Body of pancreas (tissue), 4 donors: ENCODE results near the gene NUDT14. TPM values are rescaled to one million over a fixed set of nuclear protein-coding genes. Genes with fewer than 3 reads are reported as not detected.

Source experiments
- ATAC-seq: fragments of 150-250 bp; one replicate; pipeline ENCODE4 v1.9.1; 2016
- DNase-seq, 4 donors: peaks; one replicate each; pipeline ENCODE4 v3.0.0-alpha.2; 2019
- H3K27ac ChIP-seq, 4 donors: fragments of 200-600 bp; sonication (generic); 1 replicate in 3 of 4; 2 replicates in 1 of 4; pipeline versions ENCODE4 v1.5.1 to v1.6.1; 2016 to 2019; ENCODE audit warnings: mild to moderate bottlenecking in 1 of 4, mixed read lengths in 1 of 4, moderate library complexity in 1 of 4
- H3K27me3 ChIP-seq, 2 donors: fragments of 200-600 bp; sonication (generic); one replicate each; pipeline ENCODE4 v1.6.0; 2016; ENCODE audit warnings: mild to moderate bottlenecking in 1 of 2
- H3K36me3 ChIP-seq, 2 donors: fragments of 200-600 bp; sonication (generic); replicated peaks in 1 of 2; 2 replicates each; pipeline ENCODE4 v1.5.1; 2016; ENCODE audit warnings: low read depth in 2 of 2; ENCODE audit not compliant: insufficient read depth in 1 of 2
- H3K4me1 ChIP-seq: fragments of 200-600 bp; sonication (generic); one replicate; pipeline ENCODE4 v1.6.0; 2016
- H3K4me3 ChIP-seq, 2 donors: fragments of 200-600 bp; sonication (generic); 1 replicate in 1 of 2; 2 replicates in 1 of 2; pipeline ENCODE4 v1.5.1; 2016 to 2019
- H3K9me3 ChIP-seq, 3 donors: fragments of 200-600 bp; sonication (generic); 1 replicate in 2 of 3; 2 replicates in 1 of 3; pipeline ENCODE4 v1.5.1; 2016
- POLR2A ChIP-seq, 3 donors: fragments of 450-650 bp; IDR thresholded peaks; one replicate each; pipeline ENCODE4 v1.6.1; 2016; ENCODE audit warnings: antibody characterized with exemption in 3 of 3, mild to moderate bottlenecking in 2 of 3
- WGBS, 2 donors: methylation state at CpG; one replicate each; pipeline ENCODE4 v1.1.5; 2017; 5-methylcytosine and 5-hydroxymethylcytosine counted together
- intact Hi-C: fragments of 100-400 bp; cut with DNase I; formaldehyde crosslinking; loops from one replicate; pipeline ENCODE4 v1.15.1; 2023
- total RNA-seq, 2 donors: library from RNA; depleted of rRNA; stranded (reverse); fragments of >200 nt; gene quantifications; one replicate each; pipeline ENCODE4 v1.1.0, GENCODE V29; 2016
- TF ChIP-seq, protein P1 (sequence below), 7 experiments: fragments of 450-650 bp in 4 of 7; fragments of 200-600 bp in 3 of 7; sonication (generic) in 3 of 7; IDR thresholded peaks; one replicate each; pipeline ENCODE4 v1.5.1; 2016 to 2019; ENCODE audit warnings: antibody characterized with exemption in 7 of 7

Gene NUDT14
- total RNA-seq, 2 donors from 2014 or later = 28.8 to 66.9 TPM

DNA sequence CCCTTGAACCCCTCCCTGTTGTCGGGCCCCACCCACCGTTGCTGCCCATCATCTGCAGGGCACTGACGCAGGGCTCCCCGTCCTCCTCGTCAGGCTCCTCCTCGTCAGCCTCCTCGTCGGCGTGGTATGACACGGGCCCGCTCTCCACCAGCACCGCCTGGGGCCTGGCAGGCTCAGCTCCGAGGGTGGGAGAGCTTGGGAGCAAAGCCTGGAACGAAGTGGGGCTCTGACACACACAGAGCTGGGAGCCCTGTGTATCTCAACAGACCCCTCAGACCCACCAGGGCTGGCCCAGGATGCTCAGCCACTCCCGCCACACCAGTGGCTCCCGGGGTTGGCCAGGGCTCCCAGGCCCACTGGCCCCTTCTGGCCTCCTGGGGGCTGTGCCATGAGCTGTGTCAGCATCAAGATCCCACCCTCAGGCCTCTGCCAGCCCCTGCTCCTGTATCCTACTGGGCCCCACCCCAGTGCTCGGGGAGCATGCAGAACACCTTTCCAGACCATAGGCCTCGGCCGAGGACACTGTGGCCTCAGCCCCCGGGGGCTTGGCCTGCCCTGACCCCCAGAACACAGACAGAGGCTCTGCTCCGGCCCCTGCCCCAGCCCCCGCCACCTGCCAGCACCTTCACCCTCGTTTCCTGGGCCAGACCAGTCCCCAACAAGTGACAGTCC lies 30.1 kb upstream of the NUDT14 start:
- Histone ChIP-seq H3K4me1 (peaks cover 10% of the 10 kb centered on the region), H3K27ac (no peak overlapping the region), H3K27me3 (no peaks in the 10 kb centered on the region), H3K4me3 (no peak overlapping the region), H3K36me3 (no peaks in the 10 kb centered on the region), H3K9me3 (no peaks in the 10 kb centered on the region)
- no peak for TF ChIP-seq POLR2A (IDR thresholded peaks at IDR 0.05)
- TF ChIP-seq, protein P1, sequence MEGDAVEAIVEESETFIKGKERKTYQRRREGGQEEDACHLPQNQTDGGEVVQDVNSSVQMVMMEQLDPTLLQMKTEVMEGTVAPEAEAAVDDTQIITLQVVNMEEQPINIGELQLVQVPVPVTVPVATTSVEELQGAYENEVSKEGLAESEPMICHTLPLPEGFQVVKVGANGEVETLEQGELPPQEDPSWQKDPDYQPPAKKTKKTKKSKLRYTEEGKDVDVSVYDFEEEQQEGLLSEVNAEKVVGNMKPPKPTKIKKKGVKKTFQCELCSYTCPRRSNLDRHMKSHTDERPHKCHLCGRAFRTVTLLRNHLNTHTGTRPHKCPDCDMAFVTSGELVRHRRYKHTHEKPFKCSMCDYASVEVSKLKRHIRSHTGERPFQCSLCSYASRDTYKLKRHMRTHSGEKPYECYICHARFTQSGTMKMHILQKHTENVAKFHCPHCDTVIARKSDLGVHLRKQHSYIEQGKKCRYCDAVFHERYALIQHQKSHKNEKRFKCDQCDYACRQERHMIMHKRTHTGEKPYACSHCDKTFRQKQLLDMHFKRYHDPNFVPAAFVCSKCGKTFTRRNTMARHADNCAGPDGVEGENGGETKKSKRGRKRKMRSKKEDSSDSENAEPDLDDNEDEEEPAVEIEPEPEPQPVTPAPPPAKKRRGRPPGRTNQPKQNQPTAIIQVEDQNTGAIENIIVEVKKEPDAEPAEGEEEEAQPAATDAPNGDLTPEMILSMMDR (IDR thresholded peaks at IDR 0.05) = no peak
- DNase-seq (no peak), ATAC-seq (no peak)
- intact Hi-C loops = no loop called here
- 92 to 94% methylated on average over 11 to 23 of the region's 23 CpGs for WGBS, 2 donors

DNA sequence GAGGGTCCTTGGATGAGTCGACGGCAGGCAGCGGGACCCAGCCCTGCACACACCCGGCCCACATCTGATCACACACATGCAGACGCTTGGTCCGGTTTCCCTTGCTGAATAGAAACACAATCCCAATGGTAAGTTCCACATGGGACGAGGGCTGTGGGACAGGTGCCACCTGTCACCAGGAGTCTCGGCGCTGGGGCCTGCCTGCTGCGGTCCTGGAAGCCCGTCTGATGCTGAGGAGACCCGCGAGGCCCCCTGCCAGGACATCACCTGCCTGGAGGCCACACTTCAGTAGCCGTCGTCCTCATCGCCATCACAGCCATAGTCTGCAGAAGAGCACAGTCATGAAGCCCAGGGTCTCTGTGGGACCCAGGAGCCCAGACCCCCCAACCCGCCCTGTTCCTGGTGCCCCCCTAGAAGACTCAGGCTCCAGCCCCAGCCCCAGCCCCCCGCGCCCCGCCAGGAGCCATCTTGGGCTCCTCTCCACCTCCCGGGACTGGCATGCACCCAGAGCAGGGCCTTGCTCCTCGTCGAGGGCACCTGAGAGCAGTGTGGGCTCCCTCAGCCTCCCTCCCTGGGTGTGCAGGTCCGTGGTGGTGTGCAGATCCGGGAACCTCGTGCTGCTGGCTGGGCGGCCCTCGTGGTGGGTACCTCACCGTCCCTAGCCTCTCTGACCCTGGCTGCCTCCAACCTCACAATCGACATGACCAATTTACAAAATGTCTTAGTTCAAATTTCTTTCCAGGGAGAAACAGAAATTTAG lies 29.3 kb upstream of the NUDT14 start:
- Histone ChIP-seq H3K36me3 (no peaks in the 10 kb centered on the region), H3K9me3 (no peaks in the 10 kb centered on the region), H3K4me1 (peaks cover 17% of the 10 kb centered on the region), H3K27ac (no peak overlapping the region), H3K4me3 (no peak overlapping the region), H3K27me3 (no peaks in the 10 kb centered on the region)
- ATAC-seq (no peak), DNase-seq (no peak)
- intact Hi-C loops = no loop called here
- TF ChIP-seq, protein P1 (IDR thresholded peaks at IDR 0.05) = no peak
- no peak for TF ChIP-seq POLR2A (IDR thresholded peaks at IDR 0.05)
- WGBS, 2 donors = 85 to 87% methylated on average over 9 to 28 of the region's 30 CpGs

DNA sequence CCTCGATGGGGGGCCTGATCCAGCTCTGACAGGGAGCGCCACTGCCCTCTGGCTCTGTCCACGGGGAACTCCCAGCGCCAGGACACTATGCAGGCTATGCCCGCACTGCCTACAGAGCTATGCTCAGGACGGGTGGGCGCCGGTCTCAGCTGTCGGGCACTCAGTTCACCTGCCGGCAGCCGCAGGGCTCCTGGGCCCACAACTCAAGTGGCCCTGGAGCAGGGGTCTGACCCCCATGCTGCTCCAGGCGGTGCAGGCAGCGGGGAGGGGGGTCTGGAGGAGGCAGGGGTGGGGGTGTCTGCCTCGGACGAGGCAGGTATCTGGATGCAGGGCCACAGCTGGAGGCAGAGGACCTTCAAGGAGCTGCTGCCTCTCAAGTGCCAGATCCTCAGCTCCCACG lies 28.5 kb upstream of the NUDT14 start:
- H3K9me3 ChIP-seq = no peaks in the 10 kb centered on the region
- intact Hi-C loops = no loop called here
- 75 to 100% methylated on average over 3 to 7 of the region's 16 CpGs for WGBS, 2 donors
- H3K4me3 ChIP-seq = no peak overlapping the region
- no peak overlapping the region for H3K27ac ChIP-seq
- ATAC-seq = no peak
- DNase-seq = no peak
- no peak for TF ChIP-seq POLR2A (IDR thresholded peaks at IDR 0.05)
- TF ChIP-seq, protein P1 (IDR thresholded peaks at IDR 0.05) = no peak
- H3K27me3 ChIP-seq = no peaks in the 10 kb centered on the region
- peaks cover 25% of the 10 kb centered on the region for H3K4me1 ChIP-seq
- no peaks in the 10 kb centered on the region for H3K36me3 ChIP-seq

DNA sequence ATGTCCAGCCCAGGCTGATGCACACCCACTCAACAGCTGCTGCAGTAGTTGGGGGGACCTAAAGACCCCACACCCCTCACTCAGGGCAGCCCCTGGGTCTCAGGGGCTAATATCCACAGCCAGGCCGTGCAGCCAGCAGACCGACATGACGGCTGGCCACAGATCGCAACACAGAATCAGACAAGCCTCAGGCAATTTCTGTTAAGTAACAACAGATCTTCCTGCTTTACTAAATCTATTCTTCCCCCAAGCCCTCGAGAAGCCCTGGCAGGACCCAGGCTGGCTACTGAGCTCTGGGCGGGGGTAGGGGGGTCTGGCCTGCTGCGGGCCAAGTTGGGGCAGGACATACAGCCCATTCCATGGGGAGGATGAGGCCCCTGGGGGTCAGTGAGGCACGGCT lies 28.0 kb upstream of the NUDT14 start:
- H3K4me1 ChIP-seq = peaks cover 31% of the 10 kb centered on the region
- no peak overlapping the region for H3K4me3 ChIP-seq
- H3K36me3 ChIP-seq = no peaks in the 10 kb centered on the region
- WGBS, 2 donors = 92% methylated on average over 8 of the region's 8 CpGs; no CpG with 5 or more reads in 1 of the 2 donors
- no peak for DNase-seq
- H3K27me3 ChIP-seq = no peaks in the 10 kb centered on the region
- no peak overlapping the region for H3K27ac ChIP-seq
- H3K9me3 ChIP-seq = no peaks in the 10 kb centered on the region
- intact Hi-C loops = no loop called here
- TF ChIP-seq, protein P1 (IDR thresholded peaks at IDR 0.05) = no peak
- no peak for TF ChIP-seq POLR2A (IDR thresholded peaks at IDR 0.05)
- no peak for ATAC-seq
